Raji (cell line): ENCODE results near the gene CRAT.

Experiments
- POLR2A ChIP-seq: IDR thresholded peaks from 2 replicates; pipeline ENCODE4 v1.6.1; 2011; ENCODE audit warnings: low read depth, low read length, control low read depth; ENCODE audit not compliant: insufficient read depth

Gene CRAT

DNA sequence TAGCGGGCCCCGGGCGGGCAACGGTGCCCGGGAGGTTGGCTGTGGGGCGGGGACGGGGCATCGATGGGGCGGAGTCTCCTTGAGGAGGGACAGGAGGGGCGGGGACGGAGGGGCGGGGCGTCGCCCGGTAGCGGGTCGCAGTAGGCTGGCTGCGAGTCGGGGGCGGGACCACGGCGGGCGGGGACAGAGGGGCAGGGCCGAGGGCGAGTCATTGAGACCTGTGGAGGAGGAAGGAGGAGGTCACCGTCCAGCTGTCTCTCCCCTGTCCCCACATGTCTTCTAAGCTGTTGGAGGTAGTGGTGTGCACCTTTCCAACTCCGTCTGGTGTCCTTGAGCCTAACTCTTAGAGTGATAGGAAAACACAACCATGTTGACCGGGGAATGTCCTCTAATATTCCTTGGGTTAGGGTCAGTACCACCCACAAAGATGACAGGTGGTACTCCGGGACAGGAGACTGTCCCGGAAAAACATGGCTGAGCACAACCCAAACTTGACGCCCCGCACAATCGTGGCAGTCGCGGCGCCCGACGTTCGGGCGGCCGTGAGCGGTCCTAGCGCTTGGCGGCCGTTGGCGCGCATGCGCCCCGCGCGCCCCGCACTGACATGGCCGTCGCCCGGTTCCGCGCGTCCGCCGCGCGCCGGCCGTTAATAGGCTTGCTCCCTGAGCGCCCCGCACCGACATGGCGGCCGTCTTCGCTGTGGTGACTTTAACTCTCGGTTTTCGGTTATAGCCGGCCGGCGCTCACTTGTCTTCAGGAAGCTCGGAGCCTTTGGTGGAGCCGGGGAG is at the start of gene CRAT, which contains the start of gene PTPA:
TSS of gene CRAT (minus strand) at position 54 of the 788 bp plus-strand sequence. CDS start 284 bp downstream, outside the sequence.
TSS of gene PTPA (plus strand) at position 676 of the 788 bp plus-strand sequence. CDS start 186 bp downstream, outside the sequence.
- peak; percentile 99 for TF ChIP-seq POLR2A

- TF ChIP-seq POLR2A = no peak
Measured at GRCh38 chr9:129156163-129156562, 45.6 kb upstream of the CRAT start.

- TF ChIP-seq POLR2A = no peak
Measured at GRCh38 chr9:129154866-129155477, 44.4 kb upstream of the CRAT start.

- TF ChIP-seq POLR2A = no peak
Measured at GRCh38 chr9:129151469-129151868, 40.9 kb upstream of the CRAT start.

- TF ChIP-seq POLR2A = no peak
Measured at GRCh38 chr9:129150672-129151211, 40.1 kb upstream of the CRAT start.

- TF ChIP-seq POLR2A = no peak
Measured at GRCh38 chr9:129150122-129150521, 39.5 kb upstream of the CRAT start.

DNA sequence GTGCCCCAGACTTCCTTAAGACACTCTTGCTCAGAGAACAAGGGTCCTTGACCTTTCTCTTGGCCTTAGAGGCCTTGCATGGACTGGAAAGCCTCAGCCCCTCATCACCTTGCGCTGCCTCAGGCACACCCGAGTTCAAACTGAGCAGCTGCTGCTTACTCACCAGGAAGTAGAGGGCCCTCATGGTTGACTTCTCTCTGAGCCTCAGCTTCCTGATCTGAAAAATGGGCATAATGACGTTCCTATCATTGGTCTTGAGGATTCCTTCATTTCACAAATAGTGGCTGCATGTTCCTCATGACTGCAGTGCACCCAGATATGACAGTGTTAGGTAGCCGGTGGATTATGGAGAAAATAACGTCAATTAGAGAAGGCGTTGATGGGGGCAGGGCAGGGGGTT is 38.8 kb upstream of the CRAT start:
- TF ChIP-seq POLR2A = no peak

DNA sequence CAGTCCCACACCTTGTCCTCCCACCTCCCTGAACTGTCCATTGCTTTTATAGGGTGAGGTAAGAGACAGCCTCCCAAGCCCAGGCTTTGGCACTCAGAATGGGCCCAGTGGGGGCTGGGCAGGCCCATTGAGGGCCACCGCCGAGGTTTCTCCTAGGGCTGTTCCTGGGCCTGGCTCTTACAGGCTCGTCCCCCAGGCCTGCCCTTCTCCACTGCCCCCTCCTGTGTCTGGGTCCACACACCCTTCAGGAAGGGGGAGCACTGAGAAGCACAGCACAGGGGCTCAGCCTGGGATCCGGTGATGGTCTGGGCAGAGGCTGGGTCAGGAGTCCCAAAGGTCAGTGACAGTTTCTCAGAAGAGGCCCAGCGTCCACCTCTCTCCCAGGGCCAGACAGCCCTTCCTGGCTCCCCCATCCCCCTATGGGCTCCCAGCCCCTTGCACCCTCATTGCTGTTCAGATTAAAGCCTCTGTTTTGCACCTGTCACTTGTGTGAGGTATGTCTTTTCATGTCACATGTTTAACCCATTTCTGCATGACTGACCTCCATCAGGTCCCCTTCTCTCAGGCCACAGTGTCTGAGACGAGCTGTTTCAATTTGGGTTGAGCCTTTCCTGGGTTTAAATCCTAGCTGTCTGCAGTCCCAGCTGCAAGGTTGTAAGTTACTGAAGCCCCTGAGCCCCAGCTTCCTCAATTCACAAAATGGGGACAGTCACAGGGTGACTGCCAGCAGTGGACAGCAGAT is 38.0 kb upstream of the CRAT start:
- TF ChIP-seq POLR2A = no peak

DNA sequence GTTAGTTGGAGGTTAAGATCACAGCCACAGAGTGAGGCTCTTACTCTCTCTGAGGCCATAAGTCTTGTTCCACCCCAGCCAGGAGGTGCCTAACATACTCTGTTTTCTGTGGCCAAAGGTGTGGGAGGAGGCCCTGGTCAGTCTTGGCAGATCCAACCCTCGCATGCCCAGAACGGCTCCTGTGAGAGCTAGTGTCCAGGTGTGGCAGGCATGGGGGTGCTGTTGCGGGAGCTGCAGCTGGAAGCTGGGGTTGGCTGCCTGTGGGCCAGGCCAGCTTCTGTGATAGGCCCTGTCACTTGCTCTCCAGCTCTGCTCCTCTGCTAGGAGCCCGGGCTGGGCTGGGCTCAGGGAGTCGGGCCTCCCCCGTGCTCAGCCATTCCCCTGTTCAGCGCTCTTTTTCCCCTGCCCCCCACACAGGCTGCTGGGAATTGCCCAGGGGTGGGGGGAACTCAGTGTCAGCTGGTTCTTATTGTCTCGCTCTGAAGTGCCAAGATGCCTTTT is 35.9 kb upstream of the CRAT start:
- TF ChIP-seq POLR2A = no peak

DNA sequence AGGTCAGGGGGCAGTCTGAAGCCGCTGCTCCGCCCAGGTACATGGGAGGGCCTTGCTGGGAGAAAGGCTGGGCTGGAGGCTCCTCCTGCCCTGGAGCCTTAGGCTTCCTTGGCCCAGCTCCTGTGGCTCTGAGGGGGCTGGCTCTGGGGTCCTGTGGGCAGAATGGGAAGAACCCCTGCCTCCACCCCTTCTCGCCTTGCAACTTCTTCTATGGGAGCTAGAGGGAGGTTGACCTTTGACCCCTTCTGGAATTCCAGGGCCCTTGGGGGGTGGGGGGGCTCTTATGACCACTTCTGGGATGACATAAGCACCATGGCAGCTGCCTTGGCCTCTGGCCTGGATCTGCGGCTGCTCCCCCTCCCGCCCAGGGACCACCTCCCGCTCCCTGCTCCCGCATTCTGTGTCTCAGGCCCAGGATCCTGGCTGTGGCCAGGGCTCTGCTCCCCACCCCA is 35.3 kb upstream of the CRAT start:
- TF ChIP-seq POLR2A = no peak

- no peak for TF ChIP-seq POLR2A
Measured at GRCh38 chr9:129145316-129145715, 34.7 kb upstream of the CRAT start.

DNA sequence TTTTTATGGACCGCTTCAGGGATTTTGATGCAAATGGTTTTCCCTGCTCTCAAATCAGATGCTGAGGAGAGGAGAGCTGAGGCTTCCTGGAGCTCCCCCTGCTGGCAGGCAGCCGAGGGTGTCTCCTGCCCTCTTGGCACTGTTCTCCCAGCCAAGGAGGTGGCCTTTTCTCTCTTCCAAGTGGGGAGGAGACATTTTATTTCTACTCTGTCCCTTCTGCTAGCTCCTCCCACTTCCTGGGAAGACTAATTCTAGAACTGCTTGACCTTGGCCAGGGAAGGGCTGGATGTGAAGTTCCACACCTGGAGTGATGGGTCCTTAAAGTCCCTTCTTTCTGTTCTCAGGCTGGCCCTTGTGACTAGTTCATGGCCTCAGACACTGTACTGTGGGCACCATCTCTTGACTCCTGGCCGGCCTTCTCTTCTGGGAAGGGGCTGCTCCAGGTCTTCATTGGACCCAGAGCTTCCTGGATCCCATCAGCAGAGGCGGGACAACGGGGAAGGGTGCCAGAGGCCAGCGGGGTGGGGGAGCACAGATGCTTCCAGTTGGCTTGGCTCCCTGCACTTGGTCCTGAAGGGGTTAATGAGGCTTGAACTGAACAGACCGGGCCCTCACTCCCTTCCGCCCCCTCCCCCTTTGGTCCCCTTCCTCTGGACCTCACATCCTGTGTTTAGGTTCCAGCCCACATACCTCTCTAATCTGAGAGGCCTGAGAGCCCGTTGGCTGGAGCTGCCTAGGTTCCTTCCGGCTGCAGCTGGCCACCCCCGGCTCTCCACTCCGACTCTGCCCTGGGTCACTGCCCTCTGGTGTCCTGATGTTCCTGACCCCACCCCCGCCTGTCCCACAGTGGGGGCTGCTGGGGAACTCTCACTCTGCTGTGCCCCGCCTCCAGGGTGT is 32.7 kb upstream of the CRAT start:
- no peak for TF ChIP-seq POLR2A

GRCh38 chr9:129142138-129142935 is 31.7 kb upstream of the CRAT start:
- no peak for TF ChIP-seq POLR2A
